Mesothelial cell of epicardium (in vitro differentiated cells): ENCODE results near the gene RUFY1. TPM values are rescaled to one million over a fixed set of nuclear protein-coding genes. Genes with fewer than 3 reads are reported as not detected.

Source experiments
- DNase-seq, 2 experiments: peaks; one replicate each; pipeline ENCODE4 v3.0.0; 2021; ENCODE audit warnings: low spot score in 2 of 2; ENCODE audit not compliant: unreplicated experiment in 2 of 2
- H3K27ac Mint-ChIP-seq: 2 replicates; pipeline ENCODE4 v1.8.0; 2021; ENCODE audit warnings: mixed read lengths
- H3K27me3 Mint-ChIP-seq: 2 replicates; pipeline ENCODE4 v1.8.0; 2021; ENCODE audit warnings: low read depth, mixed read lengths
- H3K36me3 Mint-ChIP-seq: 2 replicates; pipeline ENCODE4 v1.8.0; 2021; ENCODE audit warnings: mixed read lengths
- H3K4me1 Mint-ChIP-seq: 2 replicates; pipeline ENCODE4 v1.8.0; 2021; ENCODE audit warnings: mixed read lengths
- H3K4me3 Mint-ChIP-seq: 2 replicates; pipeline ENCODE4 v1.8.0; 2021; ENCODE audit warnings: mild to moderate bottlenecking, moderate library complexity, mixed read lengths
- H3K9me3 Mint-ChIP-seq: 2 replicates; pipeline ENCODE4 v1.8.0; 2021; ENCODE audit warnings: mixed read lengths
- CTCF ChIP-seq: fragments of 200-600 bp; sonication (generic); IDR thresholded peaks from one replicate; pipeline ENCODE4 v1.5.0; 2021; ENCODE audit warnings: antibody characterized with exemption; ENCODE audit not compliant: unreplicated experiment
- total RNA-seq: library from RNA; stranded (reverse); gene quantifications from 3 replicates; pipeline ENCODE4 v1.2.1, GENCODE V29; 2021

Gene RUFY1
- total RNA-seq, 1 donor from 2014 or later = 55.9 TPM

- TF ChIP-seq CTCF = no peak
- Mint-ChIP-seq H3K36me3 (peaks cover 67% of the 10 kb centered on the region), H3K27me3 (no peaks in the 10 kb centered on the region), H3K27ac (no peak overlapping the region), H3K4me1 (peaks cover 47% of the 10 kb centered on the region), H3K9me3 (no peaks in the 10 kb centered on the region), H3K4me3 (no peak overlapping the region)
- no peak for DNase-seq
Observed at GRCh38 chr5:179614745-179615144, 64.4 kb downstream of the RUFY1 start.

GRCh38 chr5:179615203-179615602 is 64.8 kb downstream of the RUFY1 start:
- Mint-ChIP-seq H3K9me3 (no peaks in the 10 kb centered on the region), H3K4me3 (no peak overlapping the region), H3K36me3 (peaks cover 67% of the 10 kb centered on the region), H3K27ac (no peak overlapping the region), H3K4me1 (peaks cover 50% of the 10 kb centered on the region), H3K27me3 (no peaks in the 10 kb centered on the region)
- no peak for DNase-seq
- TF ChIP-seq CTCF = no peak

- Mint-ChIP-seq H3K36me3 (peaks cover 70% of the 10 kb centered on the region), H3K4me1 (peaks cover 54% of the 10 kb centered on the region), H3K27ac (peak overlapping the region; percentile 85), H3K27me3 (no peaks in the 10 kb centered on the region), H3K9me3 (no peaks in the 10 kb centered on the region), H3K4me3 (no peak overlapping the region)
- no peak for TF ChIP-seq CTCF
- DNase-seq = no peak
Observed at GRCh38 chr5:179616002-179616594, 65.7 kb downstream of the RUFY1 start.

GRCh38 chr5:179617930-179618329 is 67.6 kb downstream of the RUFY1 start:
- H3K27ac Mint-ChIP-seq = peak overlapping the region; percentile 37
- no peak overlapping the region for H3K4me3 Mint-ChIP-seq
- no peak for DNase-seq

GRCh38 chr5:179618923-179619554 is 68.7 kb downstream of the RUFY1 start:
- no peaks in the 10 kb centered on the region for H3K9me3 Mint-ChIP-seq
- no peaks in the 10 kb centered on the region for H3K27me3 Mint-ChIP-seq
- H3K36me3 Mint-ChIP-seq = peaks cover 64% of the 10 kb centered on the region
- no peak for TF ChIP-seq CTCF
- DNase-seq = no peak
- peak overlapping the region; percentile 91 for H3K27ac Mint-ChIP-seq
- peak overlapping the region; percentile 68 for H3K4me3 Mint-ChIP-seq
- H3K4me1 Mint-ChIP-seq = peaks cover 50% of the 10 kb centered on the region

More at GRCh38 chr5:179617930-179618329, 67.6 kb downstream of the RUFY1 start:
- Mint-ChIP-seq H3K36me3 (peaks cover 72% of the 10 kb centered on the region), H3K9me3 (no peaks in the 10 kb centered on the region), H3K4me1 (peaks cover 57% of the 10 kb centered on the region), H3K27me3 (no peaks in the 10 kb centered on the region)
- no peak for TF ChIP-seq CTCF
